Right cardiac atrium (tissue), 5 donors: ENCODE data around the gene YIPF2. TPM values are rescaled to one million over a fixed set of nuclear protein-coding genes. Genes with fewer than 3 reads are reported as not detected.

Experiments
- ATAC-seq, 2 donors: fragments of 200-7000 bp; cut with Tn5 transposase; one replicate each; pipeline versions ENCODE4 v1.8.0 to v1.9.1; 2020; ENCODE audit warnings: moderate library complexity in 2 of 2, mild to moderate bottlenecking in 1 of 2
- DNase-seq, 3 donors: peaks; one replicate each; pipeline ENCODE4 v3.0.0-alpha.2; 2020
- H3K27ac ChIP-seq: one replicate; pipeline ENCODE4 v1.5.1; 2013; ENCODE audit warnings: mild to moderate bottlenecking, low read length, control low read depth, moderate library complexity
- H3K27me3 ChIP-seq: one replicate; pipeline ENCODE4 v1.6.1; 2013; ENCODE audit not compliant: control insufficient read depth, insufficient read depth
- H3K4me1 ChIP-seq: one replicate; pipeline ENCODE4 v1.6.1; 2013; ENCODE audit warnings: low read length; ENCODE audit not compliant: control insufficient read depth, insufficient read depth
- H3K4me3 ChIP-seq: one replicate; pipeline ENCODE4 v1.5.1; 2013; ENCODE audit warnings: low read length, control low read depth
- H3K9me3 ChIP-seq: one replicate; pipeline ENCODE4 v1.6.1; 2013; ENCODE audit warnings: low read length; ENCODE audit not compliant: control insufficient read depth
- WGBS: extraction: QIAGEN DNeasy Blood & Tissue Kit; methylation state at CpG from one replicate; pipeline ENCODE4 v1.1.7; 2013; 5-methylcytosine and 5-hydroxymethylcytosine counted together
- intact Hi-C, 4 donors: fragments of 100-400 bp; cut with DNase I; formaldehyde crosslinking; loops; one replicate each; pipeline versions ENCODE4 v1.11.0 to v1.14.0; 2022 to 2023
- polyA plus RNA-seq: library from polyadenylated mRNA; stranded (reverse); fragments of 200-250 nt; gene quantifications from one replicate; pipeline ENCODE4 v1.2.3, GENCODE V29; 2013
- total RNA-seq, 4 donors: library from RNA; stranded (reverse); fragmentation: NEBNext Ultra II Directional; extraction: Animal tissue kit (Norgen Biotek cat#: 25700); gene quantifications; one replicate each; pipeline ENCODE4 v1.2.1, GENCODE V29; 2021
- donor health status: healthy with polysubstance abuse.
- donor health status: DM: no; HTN: yes; CAD: no.
- donor health status: DM: no; HTN: no; CAD: no.
- donor health status: DM: no; HTN: yes; CAD: no; lungs with severe emphysema.
- donor health status: DM: yes; HTN: yes; CAD: no.

The YIPF2 gene
- total and polyA plus RNA-seq, 5 donors = 19.3 to 26.5 (median 24.5) TPM

- DNase-seq (peak in 1 of 3 donors; percentile 40), ATAC-seq (peak; percentile 77 to 86)
- Histone ChIP-seq H3K4me1 (no peaks in the 10 kb centered on the region), H3K9me3 (no peaks in the 10 kb centered on the region), H3K27ac (no peak overlapping the region), H3K27me3 (no peaks in the 10 kb centered on the region), H3K4me3 (no peak overlapping the region)
- WGBS = 5% methylated on average over 11 of the region's 11 CpGs
- intact Hi-C loops = no loop called here
Observed at GRCh38 chr19:10936661-10937084, 8.2 kb upstream of the YIPF2 start.

- ATAC-seq = no peak
- DNase-seq = no peak
- Histone ChIP-seq H3K4me3 (no peak overlapping the region), H3K27ac (no peak overlapping the region), H3K9me3 (no peaks in the 10 kb centered on the region), H3K27me3 (no peaks in the 10 kb centered on the region), H3K4me1 (no peaks in the 10 kb centered on the region)
- intact Hi-C loops = no loop called here
- 82% methylated on average over 9 of the region's 9 CpGs for WGBS
Observed at GRCh38 chr19:10935371-10936059, 7.1 kb upstream of the YIPF2 start.

GRCh38 chr19:10929402-10929794 lies 959 bp upstream of the YIPF2 start:
- whole genome bisulfite sequencing = 10% methylated on average over 27 of the region's 27 CpGs
- Histone ChIP-seq H3K27ac (peak overlapping the region; percentile 7), H3K4me3 (peak overlapping the region; percentile 69), H3K4me1 (peaks cover 7% of the 10 kb centered on the region), H3K9me3 (no peaks in the 10 kb centered on the region), H3K27me3 (no peaks in the 10 kb centered on the region)
- intact Hi-C loops = loop anchor here in 3 of 4 donors (5.0 to 10.0 kb wide), 2 partner anchors 55 to 57 kb away; partner anchors contain the start of gene CARM1 (in 3 of the 3)
- DNase-seq (no peak), ATAC-seq (no peak)

- Histone ChIP-seq H3K4me3 (peak overlapping the region; percentile 69), H3K27ac (peak overlapping the region; percentile 26), H3K27me3 (no peaks in the 10 kb centered on the region), H3K4me1 (peaks cover 7% of the 10 kb centered on the region), H3K9me3 (no peaks in the 10 kb centered on the region)
- no peak for DNase-seq
- intact Hi-C loops = loop anchor here in 3 of 4 donors (5.0 to 10.0 kb wide), 2 partner anchors 53 to 56 kb away; partner anchors contain the start of gene CARM1 (in 3 of the 3)
- 8% methylated on average over 47 of the region's 47 CpGs for WGBS
- ATAC-seq = peak; percentile 1
Observed at GRCh38 chr19:10927730-10928562, 493 bp downstream of the YIPF2 start.

GRCh38 chr19:10924597-10924996 lies 3.8 kb downstream of the YIPF2 start:
- DNase-seq (no peak), ATAC-seq (no peak)
- Histone ChIP-seq H3K4me1 (peaks cover 4% of the 10 kb centered on the region), H3K27ac (no peak overlapping the region), H3K27me3 (no peaks in the 10 kb centered on the region), H3K9me3 (no peaks in the 10 kb centered on the region), H3K4me3 (no peak overlapping the region)
- WGBS = 82% methylated on average over 13 of the region's 13 CpGs
- intact Hi-C loops = loop anchor here in 2 of 4 donors (10.0 kb wide), 1 partner anchor 50 kb away; the partner anchor contains the start of gene CARM1 (in 2 of the 2)

- DNase-seq (no peak), ATAC-seq (no peak)
- no peaks in the 10 kb centered on the region for H3K27me3 ChIP-seq
- 90% methylated on average over 29 of the region's 29 CpGs for WGBS
- H3K9me3 ChIP-seq = no peaks in the 10 kb centered on the region
- intact Hi-C loops = loop anchor here in 2 of 4 donors (10.0 kb wide), 1 partner anchor 49 kb away; the partner anchor contains the start of gene CARM1 (in 2 of the 2)
- H3K4me1 ChIP-seq = no peaks in the 10 kb centered on the region
- H3K27ac ChIP-seq = no peak overlapping the region
- H3K4me3 ChIP-seq = no peak overlapping the region
Observed at GRCh38 chr19:10923260-10924112, 5.0 kb downstream of the YIPF2 start.

- DNase-seq (no peak), ATAC-seq (no peak)
- no peak overlapping the region for H3K27ac ChIP-seq
- 87% methylated on average over 13 of the region's 13 CpGs for WGBS
- H3K27me3 ChIP-seq = no peaks in the 10 kb centered on the region
- intact Hi-C loops = loop anchor here in 2 of 4 donors (10.0 kb wide), 1 partner anchor 48 kb away; the partner anchor contains the start of gene CARM1 (in 2 of the 2)
- no peaks in the 10 kb centered on the region for H3K9me3 ChIP-seq
- no peak overlapping the region for H3K4me3 ChIP-seq
- H3K4me1 ChIP-seq = no peaks in the 10 kb centered on the region
Observed at GRCh38 chr19:10922638-10923014, 5.8 kb downstream of the YIPF2 start.

- Histone ChIP-seq H3K27me3 (no peaks in the 10 kb centered on the region), H3K9me3 (no peaks in the 10 kb centered on the region), H3K27ac (no peak overlapping the region), H3K4me3 (no peak overlapping the region), H3K4me1 (no peaks in the 10 kb centered on the region)
- DNase-seq (no peak), ATAC-seq (no peak)
- WGBS = 77% methylated on average over 33 of the region's 33 CpGs
- intact Hi-C loops = loop anchor here in 2 of 4 donors (10.0 kb wide), 1 partner anchor 47 kb away; the partner anchor contains the start of gene CARM1 (in 2 of the 2)
Observed at GRCh38 chr19:10921910-10922637, 6.4 kb downstream of the YIPF2 start.

GRCh38 chr19:10921199-10921909 lies 7.1 kb downstream of the YIPF2 start:
- Histone ChIP-seq H3K4me1 (no peaks in the 10 kb centered on the region), H3K27me3 (no peaks in the 10 kb centered on the region), H3K27ac (no peak overlapping the region), H3K9me3 (no peaks in the 10 kb centered on the region), H3K4me3 (no peak overlapping the region)
- DNase-seq (no peak), ATAC-seq (peak; percentile 2 to 11)
- intact Hi-C loops = loop anchor here in 2 of 4 donors (10.0 kb wide), 1 partner anchor 47 kb away; the partner anchor contains the start of gene CARM1 (in 2 of the 2)
- WGBS = 85% methylated on average over 43 of the region's 43 CpGs
